GM23338 (cell line): ENCODE measurements around the gene SETD1B. TPM values are rescaled to one million over a fixed set of nuclear protein-coding genes. Genes with fewer than 3 reads are reported as not detected.

Experiments used
- polyA plus RNA-seq: library from polyadenylated mRNA; unstranded; fragments of >200 nt; fragmentation: Nextera tagmentation; extraction: Ambion mirVana; gene quantifications from 2 replicates; pipeline ENCODE4 v1.2.1, GENCODE V29; 2016
- small RNA-seq: library from RNA; depleted of rRNA; stranded (forward); fragments of <200 nt; gene quantifications from one replicate; pipeline ENCODE3, GENCODE V24; 2014; ENCODE audit warnings: low replicate concordance
- total RNA-seq: library from RNA; depleted of rRNA; stranded (reverse); fragments of >200 nt; shearing (Covaris generic); gene quantifications from 2 replicates; pipeline ENCODE4 v1.2.3, GENCODE V29; 2014; rRNA removed

SETD1B gene
- total and polyA plus RNA-seq, 2 experiments from 2014 or later = 3.1 to 8.7 TPM

Small RNA genes within 50 kb of the gene (small RNA-seq; reads per million reads assigned to genes)
- not detected for gene AC069503.3

Other genes with a start within 250 kb of the SETD1B start
- gene KDM2B, start 223.0 kb upstream of the SETD1B start, total RNA-seq = 137 and 161 TPM in 2 replicates
- 59.4 and 64.4 TPM in 2 replicates for gene KDM2B, start 223.0 kb upstream of the SETD1B start, polyA plus RNA-seq
- 31.0 and 32.0 TPM in 2 replicates for gene ORAI1, start 177.5 kb upstream of the SETD1B start, total RNA-seq
- gene ORAI1, start 177.5 kb upstream of the SETD1B start, polyA plus RNA-seq = 22.2 and 23.7 TPM in 2 replicates
- 0.14 and 0.47 TPM in 2 replicates for gene MORN3, start 134.4 kb upstream of the SETD1B start, total RNA-seq
- gene MORN3, start 134.4 kb upstream of the SETD1B start, polyA plus RNA-seq = 0.36 and 1.5 TPM in 2 replicates
- 30.4 and 36.0 TPM in 2 replicates for gene TMEM120B, start 91.3 kb upstream of the SETD1B start, total RNA-seq
- 11.2 and 15.0 TPM in 2 replicates for gene TMEM120B, start 91.3 kb upstream of the SETD1B start, polyA plus RNA-seq
- 31.9 and 53.4 TPM in 2 replicates for gene RHOF, start 10.3 kb upstream of the SETD1B start, total RNA-seq
- 8.7 and 10.5 TPM in 2 replicates for gene RHOF, start 10.3 kb upstream of the SETD1B start, polyA plus RNA-seq
- gene HPD, start 54.9 kb downstream of the SETD1B start, total RNA-seq = not detected in 2 replicates
- 0.21 TPM in 1 of 2 replicates, not detected in the other for gene HPD, start 54.9 kb downstream of the SETD1B start, polyA plus RNA-seq
- 36.3 and 48.2 TPM in 2 replicates for gene PSMD9, start 84.8 kb downstream of the SETD1B start, total RNA-seq
- 28.1 and 32.7 TPM in 2 replicates for gene PSMD9, start 84.8 kb downstream of the SETD1B start, polyA plus RNA-seq
- 1.6 and 2.5 TPM in 2 replicates for gene CFAP251, start 114.6 kb downstream of the SETD1B start, total RNA-seq
- 0.70 and 1.4 TPM in 2 replicates for gene CFAP251, start 114.6 kb downstream of the SETD1B start, polyA plus RNA-seq
- gene BCL7A, start 217.9 kb downstream of the SETD1B start, total RNA-seq = 9.9 and 12.7 TPM in 2 replicates
- gene BCL7A, start 217.9 kb downstream of the SETD1B start, polyA plus RNA-seq = 14.9 and 18.0 TPM in 2 replicates